SK-N-SH treated with all-trans-retinoic acid at 6 μM for 48 hours (cell line): ENCODE measurements around the gene TNS3.

Experiments
- ARNTL ChIP-seq: fragments of 450-650 bp; formaldehyde crosslinking; IDR thresholded peaks from 2 replicates; pipeline ENCODE4 v1.5.0; 2020; ENCODE audit warnings: low read depth, mild to moderate bottlenecking, moderate library complexity, borderline replicate concordance
- PATZ1 ChIP-seq: fragments of 250-450 bp; sonication (Bioruptor Pico); IDR thresholded peaks from 2 replicates; pipeline ENCODE4 v1.8.0; 2020; ENCODE audit warnings: mild to moderate bottlenecking, moderate library complexity, borderline replicate concordance
- PPARA ChIP-seq: fragments of 250-450 bp; sonication (Bioruptor Pico); IDR thresholded peaks from 2 replicates; pipeline ENCODE4 v1.5.0; 2020; ENCODE audit warnings: mild to moderate bottlenecking, borderline replicate concordance
- RARB ChIP-seq: fragments of 250-450 bp; sonication (Bioruptor Pico); IDR thresholded peaks from 2 replicates; pipeline ENCODE4 v1.8.0; 2021; ENCODE audit warnings: mild to moderate bottlenecking, moderate library complexity
- ZFP30 ChIP-seq: fragments of 450-650 bp; formaldehyde crosslinking; IDR thresholded peaks from 2 replicates; pipeline ENCODE4 v1.5.0; 2022; ENCODE audit warnings: mild to moderate bottlenecking, moderate library complexity
- ZNF565 ChIP-seq: fragments of 450-650 bp; formaldehyde crosslinking; conservative IDR thresholded peaks from 2 replicates; pipeline ENCODE4 v1.5.0; 2020; ENCODE audit warnings: low read depth, mild to moderate bottlenecking, moderate library complexity
- ZNF70 ChIP-seq: fragments of 450-650 bp; formaldehyde crosslinking; IDR thresholded peaks from 2 replicates; pipeline ENCODE4 v1.5.0; 2020; ENCODE audit warnings: mild to moderate bottlenecking, moderate library complexity

GRCh38 chr7:47477191-47478016 lies 104.5 kb downstream of the TNS3 start:
- TF ChIP-seq ARNTL = no peak
- no peak for TF ChIP-seq PATZ1 (CRISPR knock-in tag)
- TF ChIP-seq ZNF565 (CRISPR knock-in tag) = no peak
- TF ChIP-seq ZNF70 = no peak
- no peak for TF ChIP-seq RARB
- no peak for TF ChIP-seq PPARA
- no peak for TF ChIP-seq ZFP30 (CRISPR knock-in tag)
